Lung (tissue), 12 donors: ENCODE measurements around the gene PAIP1. TPM values are rescaled to one million over a fixed set of nuclear protein-coding genes. Genes with fewer than 3 reads are reported as not detected.
"Not testable (repeated sequence)": the region's sequence is repeated elsewhere in the genome, so short reads cannot be mapped to it uniquely, and the experiment has no call there.

Experiments used
- ATAC-seq: fragments of 200-7000 bp; cut with Tn5 transposase; one replicate; pipeline ENCODE4 v1.9.1; 2020; ENCODE audit warnings: moderate number of reproducible peaks; ENCODE audit not compliant: insufficient read depth, low FRiP score
- DNase-seq, 3 donors: peaks; one replicate each; pipeline ENCODE4 v3.0.0-alpha.2; 2013 to 2017
- H3K27ac ChIP-seq, 2 donors: one replicate each; pipeline ENCODE4 v1.5.1; 2013; ENCODE audit warnings: mild to moderate bottlenecking in 2 of 2, moderate library complexity in 2 of 2, control low read depth in 1 of 2, inconsistent platforms in 1 of 2, low read depth in 1 of 2, low read length in 1 of 2
- H3K27me3 ChIP-seq, 3 donors: one replicate each; pipeline ENCODE4 v1.5.1; 2013; ENCODE audit warnings: low read length in 2 of 3; ENCODE audit not compliant: control insufficient read depth in 3 of 3, insufficient read depth in 3 of 3
- H3K36me3 ChIP-seq, 4 donors: one replicate each; pipeline ENCODE4 v1.5.1; 2013; ENCODE audit warnings: low read length in 4 of 4, mild to moderate bottlenecking in 1 of 4, moderate library complexity in 1 of 4; ENCODE audit not compliant: control insufficient read depth in 4 of 4, insufficient read depth in 4 of 4
- H3K4me1 ChIP-seq, 5 donors: one replicate each; pipeline ENCODE4 v1.5.1; 2013; ENCODE audit warnings: low read length in 5 of 5, mild to moderate bottlenecking in 2 of 5, moderate library complexity in 1 of 5; ENCODE audit not compliant: control insufficient read depth in 5 of 5, insufficient read depth in 5 of 5
- H3K4me3 ChIP-seq: one replicate; pipeline ENCODE4 v1.5.1; 2013; ENCODE audit warnings: mild to moderate bottlenecking, control low read depth, moderate library complexity
- H3K9ac ChIP-seq, 2 donors: one replicate each; pipeline ENCODE4 v1.5.1; 2013; ENCODE audit warnings: low read length in 2 of 2, control low read depth in 1 of 2; ENCODE audit not compliant: insufficient read depth in 1 of 2
- H3K9me3 ChIP-seq, 4 donors: one replicate each; pipeline ENCODE4 v1.5.1; 2013; ENCODE audit warnings: low read length in 3 of 4, mild to moderate bottlenecking in 1 of 4, moderate library complexity in 1 of 4; ENCODE audit not compliant: control insufficient read depth in 4 of 4, insufficient read depth in 3 of 4
- WGBS, 2 donors: extraction: QIAGEN DNeasy Blood & Tissue Kit; methylation state at CpG; one replicate each; pipeline ENCODE4 v1.1.7; 2013; 5-methylcytosine and 5-hydroxymethylcytosine counted together
- polyA plus RNA-seq, 2 donors: library from polyadenylated mRNA; stranded (reverse); fragments of 200-250 nt; gene quantifications; one replicate each; pipeline ENCODE4 v1.2.1, GENCODE V29; 2013
- total RNA-seq, 2 donors: library from RNA; depleted of rRNA in 1 of 2; stranded (reverse); fragments of >200 nt in 1 of 2; gene quantifications; one replicate each; pipeline ENCODE4 v1.2.1, GENCODE V29; 2014 to 2021
- TF ChIP-seq, protein P1 (sequence below): IDR thresholded peaks from 2 replicates; pipeline ENCODE4 v1.5.1; 2012; ENCODE audit warnings: mild to moderate bottlenecking; ENCODE audit errors: control extremely low read depth, extremely low read depth
- donor health status: control.
- donor health status: control.
- donor health status: Bipolar disorder and iron deficiency.
- donor health status: healthy.
- donor health status: DM: yes; HTN: yes; CAD: no.

The PAIP1 gene
- total and polyA plus RNA-seq, 4 donors: 46.1 to 91.1 (median 55.0) TPM

DNA sequence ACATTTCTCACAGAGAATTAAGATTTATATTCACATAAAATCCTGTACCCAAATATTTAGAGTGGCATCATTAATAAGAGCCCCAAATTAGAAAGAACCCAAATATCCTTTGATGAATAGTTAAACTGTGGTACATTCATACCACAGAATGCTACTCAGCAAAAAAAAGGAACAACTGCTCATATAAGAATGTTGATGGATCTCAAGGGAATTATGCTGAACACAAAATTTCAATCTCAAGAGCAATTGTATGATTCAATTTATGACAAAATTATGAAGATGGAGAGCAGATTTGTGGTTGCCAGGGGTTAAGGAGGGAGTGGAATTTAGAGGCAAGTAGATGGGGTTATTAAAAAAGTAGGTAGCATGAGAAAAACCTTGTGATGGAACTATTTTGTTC is 4.5 kb upstream of the PAIP1 start:
- Histone ChIP-seq H3K36me3 (no peaks in the 10 kb centered on the region), H3K4me1 (peaks cover 0 to 11% (median 3%) of the 10 kb centered on the region in 5 donors), H3K27ac (no peak overlapping the region), H3K9me3 (no peaks in the 10 kb centered on the region), H3K4me3 (no peak overlapping the region), H3K27me3 (no peaks in the 10 kb centered on the region), H3K9ac (no peak overlapping the region)
- DNase-seq: no peak
- TF ChIP-seq, protein P1, sequence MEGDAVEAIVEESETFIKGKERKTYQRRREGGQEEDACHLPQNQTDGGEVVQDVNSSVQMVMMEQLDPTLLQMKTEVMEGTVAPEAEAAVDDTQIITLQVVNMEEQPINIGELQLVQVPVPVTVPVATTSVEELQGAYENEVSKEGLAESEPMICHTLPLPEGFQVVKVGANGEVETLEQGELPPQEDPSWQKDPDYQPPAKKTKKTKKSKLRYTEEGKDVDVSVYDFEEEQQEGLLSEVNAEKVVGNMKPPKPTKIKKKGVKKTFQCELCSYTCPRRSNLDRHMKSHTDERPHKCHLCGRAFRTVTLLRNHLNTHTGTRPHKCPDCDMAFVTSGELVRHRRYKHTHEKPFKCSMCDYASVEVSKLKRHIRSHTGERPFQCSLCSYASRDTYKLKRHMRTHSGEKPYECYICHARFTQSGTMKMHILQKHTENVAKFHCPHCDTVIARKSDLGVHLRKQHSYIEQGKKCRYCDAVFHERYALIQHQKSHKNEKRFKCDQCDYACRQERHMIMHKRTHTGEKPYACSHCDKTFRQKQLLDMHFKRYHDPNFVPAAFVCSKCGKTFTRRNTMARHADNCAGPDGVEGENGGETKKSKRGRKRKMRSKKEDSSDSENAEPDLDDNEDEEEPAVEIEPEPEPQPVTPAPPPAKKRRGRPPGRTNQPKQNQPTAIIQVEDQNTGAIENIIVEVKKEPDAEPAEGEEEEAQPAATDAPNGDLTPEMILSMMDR: no peak
- ATAC-seq: no peak

DNA sequence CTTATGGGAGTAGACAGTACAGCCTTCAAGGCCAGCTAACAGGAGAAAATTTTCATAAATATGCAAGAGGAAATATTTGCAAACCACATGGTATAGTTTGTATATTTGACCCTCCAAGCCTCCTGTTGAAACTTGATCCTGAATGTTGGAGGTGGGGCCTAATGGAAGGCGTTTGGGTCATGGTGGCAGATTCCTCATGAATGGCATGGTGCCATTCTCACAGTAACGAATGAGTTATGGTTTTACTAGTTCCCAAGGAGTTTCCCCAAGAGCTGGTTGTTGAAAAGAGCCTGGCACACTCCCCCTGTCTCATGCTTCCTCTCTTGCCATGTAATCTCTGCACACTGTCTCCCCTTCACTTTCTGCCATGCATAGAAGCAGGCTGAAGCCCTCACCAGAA is 3.3 kb upstream of the PAIP1 start:
- no peak overlapping the region for H3K27ac ChIP-seq
- H3K4me1 ChIP-seq: peaks cover 0 to 20% (median 3%) of the 10 kb centered on the region in 5 donors
- WGBS, 2 donors: 44 to 63% methylated on average over 2 of the region's 2 CpGs
- H3K27me3 ChIP-seq: no peaks in the 10 kb centered on the region
- H3K36me3 ChIP-seq: peaks cover 0 to under 1% (median 0%) of the 10 kb centered on the region in 4 donors
- ATAC-seq: no peak
- no peak overlapping the region for H3K9ac ChIP-seq
- H3K4me3 ChIP-seq: no peak overlapping the region
- TF ChIP-seq, protein P1: no peak
- DNase-seq: no peak
- H3K9me3 ChIP-seq: no peaks in the 10 kb centered on the region

DNA sequence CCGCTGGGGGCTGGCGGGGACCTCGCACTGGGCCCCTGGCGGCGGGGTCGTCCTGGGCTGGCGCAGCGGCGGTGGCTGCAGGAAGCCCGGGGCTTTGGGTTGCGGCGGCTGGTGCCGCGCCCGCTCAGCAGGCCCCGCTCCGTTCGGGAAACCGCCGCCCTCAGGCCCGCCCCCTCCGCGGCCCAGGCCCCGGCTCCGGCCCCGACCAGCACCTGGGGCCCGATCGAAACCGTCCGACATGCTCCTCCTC is 345 bp downstream of the PAIP1 start:
- peak overlapping the region in 1 of 2 donors; percentile 95 for H3K9ac ChIP-seq
- peaks cover 0 to 33% (median 4%) of the 10 kb centered on the region in 5 donors for H3K4me1 ChIP-seq
- peak overlapping the region; percentile 95 for H3K4me3 ChIP-seq
- not testable (repeated sequence) for H3K9me3 ChIP-seq, H3K27me3 ChIP-seq, DNase-seq
- ATAC-seq: peak; percentile 91
- H3K27ac ChIP-seq: peak overlapping the region; percentile 93 to 100
- WGBS, 2 donors: 0 to 1% methylated on average over 12 to 30 of the region's 30 CpGs
- H3K36me3 ChIP-seq: peaks cover 0 to 21% (median 11%) of the 10 kb centered on the region in 4 donors

DNA sequence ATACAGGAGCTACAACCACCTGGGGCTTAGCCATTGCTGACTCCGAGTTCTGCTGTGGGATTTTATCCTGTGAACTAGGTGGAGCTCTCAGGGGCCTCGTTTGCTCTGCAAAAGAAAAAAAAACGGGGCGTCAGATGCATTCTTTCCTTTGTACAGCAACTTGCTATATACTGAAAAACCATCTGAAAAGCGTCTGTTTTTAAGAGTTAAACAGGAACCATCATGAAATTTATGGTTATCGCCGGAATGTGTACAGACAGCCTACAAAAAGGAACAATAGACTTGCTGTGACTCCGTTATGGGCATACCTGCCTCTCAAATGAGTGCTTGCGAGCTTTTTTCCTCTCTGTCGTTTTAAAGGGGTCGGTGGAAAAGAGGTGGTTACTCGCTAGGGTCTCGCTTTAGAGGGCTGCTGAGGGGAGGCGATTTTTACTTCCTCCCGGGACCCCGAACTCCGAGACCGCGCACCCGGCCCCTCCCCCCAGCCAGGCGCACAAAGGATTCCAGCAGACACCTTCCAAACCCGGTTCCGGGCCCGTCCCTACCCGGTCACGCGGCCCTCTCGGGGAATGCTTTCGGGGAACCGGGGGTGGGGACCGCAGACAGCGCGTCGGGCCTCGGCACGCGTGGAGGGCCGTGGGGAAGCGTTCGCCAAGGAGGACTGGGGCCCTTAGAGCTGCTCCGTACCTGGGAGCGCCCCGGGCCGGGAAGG is 826 bp downstream of the PAIP1 start:
- Histone ChIP-seq H3K36me3 (peaks cover 0 to 21% (median 11%) of the 10 kb centered on the region in 4 donors), H3K27me3 (no peaks in the 10 kb centered on the region), H3K4me1 (peaks cover 0 to 33% (median 4%) of the 10 kb centered on the region in 5 donors), H3K27ac (peak overlapping the region; percentile 93 to 100), H3K4me3 (peak overlapping the region; percentile 95), H3K9ac (peak overlapping the region; percentile 86 to 95), H3K9me3 (no peaks in the 10 kb centered on the region)
- TF ChIP-seq, protein P1: no peak
- DNase-seq (peak; percentile 63 to 67 (median 66)), ATAC-seq (no peak)
- 0 to 1% methylated on average over 42 to 44 of the region's 44 CpGs for WGBS, 2 donors
